Measurements from ENCODE around the gene DCAF17.
"Not testable (repeated sequence)": the region's sequence is repeated elsewhere in the genome, so short reads cannot be mapped to it uniquely, and the experiment has no call there.

The DCAF17 gene

GRCh38 chr2:171487201-171487600 is 53.2 kb downstream of the DCAF17 start:
- Mint-ChIP-seq H3K9me3 (peaks cover 12% of the 10 kb centered on the region), H3K4me1 (peaks cover 9% of the 10 kb centered on the region), H3K27ac (no peak overlapping the region), H3K36me3 (peaks cover 4% of the 10 kb centered on the region), H3K4me3 (no peak overlapping the region), H3K27me3 (no peaks in the 10 kb centered on the region)
- no peak for DNase-seq
- CTCF ChIA-PET, result no interaction called here

GRCh38 chr2:171487803-171488259 is 53.8 kb downstream of the DCAF17 start:
- Mint-ChIP-seq H3K27ac (no peak overlapping the region), H3K4me1 (peaks cover 9% of the 10 kb centered on the region), H3K27me3 (no peaks in the 10 kb centered on the region), H3K36me3 (peaks cover 4% of the 10 kb centered on the region), H3K4me3 (no peak overlapping the region), H3K9me3 (peaks cover 12% of the 10 kb centered on the region)
- DNase-seq, result no peak
- CTCF ChIA-PET, result no interaction called here

- Mint-ChIP-seq H3K9me3 (peaks cover 12% of the 10 kb centered on the region), H3K36me3 (peaks cover 4% of the 10 kb centered on the region), H3K27me3 (no peaks in the 10 kb centered on the region), H3K4me3 (no peak overlapping the region), H3K27ac (no peak overlapping the region), H3K4me1 (no peaks in the 10 kb centered on the region)
- CTCF ChIA-PET, result interaction anchor here (1.5 kb wide), 1 partner anchor 517 kb away, joined by 3 read pairs; no protein-coding TSS in a partner anchor
- DNase-seq, result no peak
Measured at GRCh38 chr2:171490577-171490976, 56.6 kb downstream of the DCAF17 start.

GRCh38 chr2:171491292-171491691 is 57.3 kb downstream of the DCAF17 start:
- CTCF ChIA-PET, result interaction anchor here (1.2 to 1.5 kb wide), 2 partner anchors 8 to 518 kb away, joined by 3 read pairs; no protein-coding TSS in a partner anchor
- H3K27me3 Mint-ChIP-seq, result no peaks in the 10 kb centered on the region
- H3K27ac Mint-ChIP-seq, result no peak overlapping the region
- H3K4me1 Mint-ChIP-seq, result no peaks in the 10 kb centered on the region
- H3K36me3 Mint-ChIP-seq, result peaks cover 4% of the 10 kb centered on the region
- peaks cover 12% of the 10 kb centered on the region for H3K9me3 Mint-ChIP-seq
- no peak overlapping the region for H3K4me3 Mint-ChIP-seq
- DNase-seq, result no peak

- Mint-ChIP-seq H3K4me1 (no peaks in the 10 kb centered on the region), H3K27me3 (no peaks in the 10 kb centered on the region)
- no peak for DNase-seq
Measured at GRCh38 chr2:171492664-171493063, 58.6 kb downstream of the DCAF17 start.

GRCh38 chr2:171497664-171498063 is 63.6 kb downstream of the DCAF17 start:
- not testable (repeated sequence) for H3K9me3 Mint-ChIP-seq, H3K4me1 Mint-ChIP-seq, H3K4me3 Mint-ChIP-seq, H3K36me3 Mint-ChIP-seq, H3K27me3 Mint-ChIP-seq, DNase-seq, H3K27ac Mint-ChIP-seq
- CTCF ChIA-PET, result interaction anchor here (0.7 kb wide), 1 partner anchor 80 kb away, joined by 3 read pairs; no protein-coding TSS in a partner anchor

More at GRCh38 chr2:171492664-171493063, 58.6 kb downstream of the DCAF17 start:
- no peak overlapping the region for H3K4me3 Mint-ChIP-seq
- CTCF ChIA-PET, result no interaction called here
- peaks cover 12% of the 10 kb centered on the region for H3K9me3 Mint-ChIP-seq
- no peak overlapping the region for H3K27ac Mint-ChIP-seq
- H3K36me3 Mint-ChIP-seq, result peaks cover 4% of the 10 kb centered on the region

- H3K36me3 Mint-ChIP-seq, result no peaks in the 10 kb centered on the region
- H3K27ac Mint-ChIP-seq, result no peak overlapping the region
- no peak overlapping the region for H3K4me3 Mint-ChIP-seq
- DNase-seq, result no peak
- no peaks in the 10 kb centered on the region for H3K9me3 Mint-ChIP-seq
- CTCF ChIA-PET, result no interaction called here
- no peaks in the 10 kb centered on the region for H3K4me1 Mint-ChIP-seq
- H3K27me3 Mint-ChIP-seq, result peaks cover 4% of the 10 kb centered on the region
Measured at GRCh38 chr2:171505374-171505773, 71.3 kb downstream of the DCAF17 start.

- Mint-ChIP-seq H3K4me3 (no peak overlapping the region), H3K9me3 (no peaks in the 10 kb centered on the region), H3K4me1 (peaks cover 5% of the 10 kb centered on the region), H3K27me3 (peaks cover 14% of the 10 kb centered on the region), H3K27ac (no peak overlapping the region), H3K36me3 (no peaks in the 10 kb centered on the region)
- CTCF ChIA-PET, result interaction anchor here (1.4 kb wide), 1 partner anchor 11 kb away, joined by 5 read pairs; no protein-coding TSS in a partner anchor
- no peak for DNase-seq
Measured at GRCh38 chr2:171509945-171510731, 76.1 kb downstream of the DCAF17 start.

GRCh38 chr2:171512014-171512413 is 78.0 kb downstream of the DCAF17 start:
- CTCF ChIA-PET, result no interaction called here
- Mint-ChIP-seq H3K36me3 (no peaks in the 10 kb centered on the region), H3K27me3 (peaks cover 23% of the 10 kb centered on the region), H3K4me1 (peaks cover 5% of the 10 kb centered on the region), H3K27ac (no peak overlapping the region), H3K9me3 (no peaks in the 10 kb centered on the region), H3K4me3 (no peak overlapping the region)
- no peak for DNase-seq

- Mint-ChIP-seq H3K27me3 (peaks cover 22% of the 10 kb centered on the region), H3K9me3 (no peaks in the 10 kb centered on the region), H3K4me3 (no peak overlapping the region), H3K27ac (no peak overlapping the region), H3K4me1 (peaks cover 5% of the 10 kb centered on the region), H3K36me3 (no peaks in the 10 kb centered on the region)
- no peak for DNase-seq
- CTCF ChIA-PET, result no interaction called here
Measured at GRCh38 chr2:171512683-171513195, 78.7 kb downstream of the DCAF17 start.

GRCh38 chr2:171513719-171514160 is 79.7 kb downstream of the DCAF17 start:
- Mint-ChIP-seq H3K4me3 (no peak overlapping the region), H3K9me3 (no peaks in the 10 kb centered on the region), H3K27me3 (peaks cover 28% of the 10 kb centered on the region), H3K27ac (no peak overlapping the region), H3K4me1 (peaks cover 5% of the 10 kb centered on the region), H3K36me3 (no peaks in the 10 kb centered on the region)
- DNase-seq, result no peak
- CTCF ChIA-PET, result no interaction called here

GRCh38 chr2:171514908-171515582 is 81.0 kb downstream of the DCAF17 start:
- no peak overlapping the region for H3K27ac Mint-ChIP-seq
- CTCF ChIA-PET, result no interaction called here
- H3K27me3 Mint-ChIP-seq, result peaks cover 37% of the 10 kb centered on the region
- peaks cover 5% of the 10 kb centered on the region for H3K4me1 Mint-ChIP-seq
- DNase-seq, result no peak
- H3K4me3 Mint-ChIP-seq, result no peak overlapping the region
- no peaks in the 10 kb centered on the region for H3K9me3 Mint-ChIP-seq
- no peaks in the 10 kb centered on the region for H3K36me3 Mint-ChIP-seq

GRCh38 chr2:171515672-171516298 is 81.8 kb downstream of the DCAF17 start:
- Mint-ChIP-seq H3K4me1 (peaks cover 5% of the 10 kb centered on the region), H3K27me3 (peaks cover 45% of the 10 kb centered on the region), H3K27ac (no peak overlapping the region), H3K4me3 (no peak overlapping the region), H3K36me3 (no peaks in the 10 kb centered on the region), H3K9me3 (no peaks in the 10 kb centered on the region)
- CTCF ChIA-PET, result no interaction called here
- DNase-seq, result no peak

- H3K36me3 Mint-ChIP-seq, result no peaks in the 10 kb centered on the region
- CTCF ChIA-PET, result no interaction called here
- H3K27me3 Mint-ChIP-seq, result peaks cover 54% of the 10 kb centered on the region
Measured at GRCh38 chr2:171516793-171517192, 82.8 kb downstream of the DCAF17 start.

More at GRCh38 chr2:171516793-171517192, 82.8 kb downstream of the DCAF17 start:
- Mint-ChIP-seq H3K27ac (no peak overlapping the region), H3K9me3 (no peaks in the 10 kb centered on the region), H3K4me1 (peaks cover 8% of the 10 kb centered on the region), H3K4me3 (no peak overlapping the region)
- no peak for DNase-seq

All from activated naive CD4-positive, alpha-beta T cell treated with anti-CD3 and anti-CD28 coated beads, Interleukin-2, amount 10 ng/mL, durations not matched to agents 7 days and 5 days (primary cell).